Panc1 (cell line): ENCODE measurements around the gene EYS. TPM values are rescaled to one million over a fixed set of nuclear protein-coding genes. Genes with fewer than 3 reads are reported as not detected.
"Not testable (repeated sequence)": the region's sequence is repeated elsewhere in the genome, so short reads cannot be mapped to it uniquely, and the experiment has no call there.

Experiments
- ATAC-seq: fragments of 200-7000 bp; cut with Tn5 transposase; 2 replicates; pipeline ENCODE4 v1.9.1; 2020; ENCODE audit warnings: mild to moderate bottlenecking, moderate library complexity
- BruUV-seq: library from RNA; stranded (reverse); fragments of 400-500 nt; replicated peaks from 2 replicates; lab custom pipeline; 2021; lab: Mats Ljungman, UMichigan
- CTCF ChIA-PET: fragments of 300-600 bp; sonication (Branson Sonifier 250); formaldehyde crosslinking; loops from one replicate; lab custom pipeline; 2022; ENCODE audit warnings: antibody characterized with exemption; lab: Charles Lee
- POLR2A ChIA-PET: fragments of 300-600 bp; sonication (Branson Sonifier 250); formaldehyde crosslinking; loops from one replicate; lab custom pipeline; 2022; ENCODE audit warnings: antibody characterized with exemption; lab: Charles Lee
- DNase-seq: peaks from one replicate; pipeline ENCODE4 v3.0.0-alpha.2; 2010; ENCODE audit warnings: low read depth, low spot score
- H3K27ac ChIP-seq: 2 replicates; pipeline ENCODE4 v1.5.1; 2011; ENCODE audit warnings: mild to moderate bottlenecking, low read length, inconsistent platforms
- H3K27me3 ChIP-seq: fragments of 200-500 bp; sonication (Bioruptor generic); 2 replicates; pipeline ENCODE4 v1.6.0; 2014; ENCODE audit warnings: low read length, inconsistent platforms; ENCODE audit not compliant: control insufficient read depth, insufficient read depth
- H3K36me3 ChIP-seq: fragments of 200-500 bp; sonication (Bioruptor generic); 2 replicates; pipeline ENCODE4 v1.5.1; 2014; ENCODE audit warnings: inconsistent platforms, mild to moderate bottlenecking, low read length, moderate library complexity; ENCODE audit not compliant: control insufficient read depth, insufficient read depth
- H3K4me1 ChIP-seq: 2 replicates; pipeline ENCODE4 v1.5.1; 2011; ENCODE audit warnings: inconsistent platforms, mild to moderate bottlenecking, low read length, moderate library complexity; ENCODE audit not compliant: control insufficient read depth, insufficient read depth
- H3K4me3 ChIP-seq, 2 experiments: 2 replicates each; pipeline ENCODE4 v1.5.1; 2011 to 2012; ENCODE audit warnings: low read depth in 2 of 2, low read length in 2 of 2, mild to moderate bottlenecking in 2 of 2, inconsistent platforms in 1 of 2, moderate library complexity in 1 of 2
- H3K9me3 ChIP-seq: fragments of 200-500 bp; sonication (Bioruptor generic); 2 replicates; pipeline ENCODE4 v1.5.1; 2014; ENCODE audit warnings: low read depth, mild to moderate bottlenecking, inconsistent platforms, low read length, moderate library complexity; ENCODE audit not compliant: control insufficient read depth, insufficient read depth
- CTCF ChIP-seq: fragments of 450-650 bp; IDR thresholded peaks from 2 replicates; pipeline ENCODE4 v1.5.1; 2017; ENCODE audit warnings: mild to moderate bottlenecking
- in situ Hi-C: cut with HindIII; loops from 2 replicates; pipeline ENCODE4 v1.10.0; 2016; ENCODE audit warnings: low sequenced_read_pairs, low pct_unique_long_range_greater_than_20kb
- intact Hi-C: fragments of 100-400 bp; cut with micrococcal nuclease; formaldehyde crosslinking; loops from one replicate; pipeline ENCODE4 v1.10.0; 2022; ENCODE audit not compliant: unreplicated experiment
- total RNA-seq: library from RNA; stranded (reverse); gene quantifications from one replicate; pipeline ENCODE4 v1.2.1, GENCODE V29; 2021; ENCODE audit not compliant: unreplicated experiment
- TF ChIP-seq, protein P1 (sequence below), 2 experiments: IDR thresholded peaks; 2 replicates each; pipeline ENCODE4 v1.6.1; 2011 to 2012; ENCODE audit warnings: low read depth in 2 of 2, control low read depth in 1 of 2, low read length in 1 of 2, mild to moderate bottlenecking in 1 of 2, moderate library complexity in 1 of 2; ENCODE audit not compliant: insufficient read depth in 1 of 2

The EYS gene
- total RNA-seq, 1 experiment from 2014 or later, result not detected

DNA sequence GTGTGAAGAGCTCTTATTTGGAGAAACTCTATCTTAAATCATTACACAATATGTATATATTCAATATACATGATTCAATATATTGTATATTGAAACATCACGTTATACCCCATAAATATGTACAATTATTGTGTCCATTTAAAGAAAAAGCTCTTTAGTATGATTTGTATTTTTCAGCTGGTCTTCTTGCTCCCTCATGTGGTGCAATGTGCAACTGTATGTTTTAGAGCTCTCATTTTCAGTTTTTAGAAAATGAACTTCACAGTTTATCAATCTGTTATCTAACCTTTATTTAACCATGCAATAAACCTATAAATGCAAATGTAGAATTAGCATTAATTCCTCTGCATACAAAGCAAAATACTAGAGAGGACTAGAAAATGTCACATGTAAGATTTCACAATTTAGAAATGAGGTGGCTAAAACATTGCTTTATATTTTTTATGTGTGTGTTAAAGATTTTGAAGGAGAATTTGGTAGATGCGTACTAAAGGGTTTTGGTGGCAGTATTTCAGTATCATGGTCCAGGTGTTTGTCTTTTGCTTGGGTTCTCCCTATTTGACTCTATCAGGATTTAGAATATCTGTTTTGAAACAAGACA is 1904.3 kb downstream of the EYS start:
- Histone ChIP-seq H3K9me3 (no peaks in the 10 kb centered on the region), H3K4me3 (no peak overlapping the region), H3K27ac (no peak overlapping the region), H3K4me1 (no peaks in the 10 kb centered on the region), H3K36me3 (no peaks in the 10 kb centered on the region), H3K27me3 (no peaks in the 10 kb centered on the region)
- POLR2A ChIA-PET, result interaction anchor here (0.7 kb wide), 1 partner anchor 821 kb away, joined by 3 read pairs; no protein-coding TSS in a partner anchor
- DNase-seq (no peak), ATAC-seq (no peak)
- CTCF ChIA-PET, result interaction anchor here (0.5 to 1.1 kb wide), 8 partner anchors 14 to 1499 kb away, joined by 3 to 4 read pairs (median 4); no protein-coding TSS in a partner anchor
- TF ChIP-seq CTCF, result peak; percentile 59; the same call in 1 of the 2 replicates
- TF ChIP-seq, protein P1, sequence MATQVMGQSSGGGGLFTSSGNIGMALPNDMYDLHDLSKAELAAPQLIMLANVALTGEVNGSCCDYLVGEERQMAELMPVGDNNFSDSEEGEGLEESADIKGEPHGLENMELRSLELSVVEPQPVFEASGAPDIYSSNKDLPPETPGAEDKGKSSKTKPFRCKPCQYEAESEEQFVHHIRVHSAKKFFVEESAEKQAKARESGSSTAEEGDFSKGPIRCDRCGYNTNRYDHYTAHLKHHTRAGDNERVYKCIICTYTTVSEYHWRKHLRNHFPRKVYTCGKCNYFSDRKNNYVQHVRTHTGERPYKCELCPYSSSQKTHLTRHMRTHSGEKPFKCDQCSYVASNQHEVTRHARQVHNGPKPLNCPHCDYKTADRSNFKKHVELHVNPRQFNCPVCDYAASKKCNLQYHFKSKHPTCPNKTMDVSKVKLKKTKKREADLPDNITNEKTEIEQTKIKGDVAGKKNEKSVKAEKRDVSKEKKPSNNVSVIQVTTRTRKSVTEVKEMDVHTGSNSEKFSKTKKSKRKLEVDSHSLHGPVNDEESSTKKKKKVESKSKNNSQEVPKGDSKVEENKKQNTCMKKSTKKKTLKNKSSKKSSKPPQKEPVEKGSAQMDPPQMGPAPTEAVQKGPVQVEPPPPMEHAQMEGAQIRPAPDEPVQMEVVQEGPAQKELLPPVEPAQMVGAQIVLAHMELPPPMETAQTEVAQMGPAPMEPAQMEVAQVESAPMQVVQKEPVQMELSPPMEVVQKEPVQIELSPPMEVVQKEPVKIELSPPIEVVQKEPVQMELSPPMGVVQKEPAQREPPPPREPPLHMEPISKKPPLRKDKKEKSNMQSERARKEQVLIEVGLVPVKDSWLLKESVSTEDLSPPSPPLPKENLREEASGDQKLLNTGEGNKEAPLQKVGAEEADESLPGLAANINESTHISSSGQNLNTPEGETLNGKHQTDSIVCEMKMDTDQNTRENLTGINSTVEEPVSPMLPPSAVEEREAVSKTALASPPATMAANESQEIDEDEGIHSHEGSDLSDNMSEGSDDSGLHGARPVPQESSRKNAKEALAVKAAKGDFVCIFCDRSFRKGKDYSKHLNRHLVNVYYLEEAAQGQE (IDR thresholded peaks at IDR 0.05; ENCODE audit: insufficient read depth in 1 of 2, low read depth in 2 of 2, low read length in 1 of 2), result no peak
- in situ Hi-C loops, result no loop called here
- no TSS peak for BruUV-seq
- intact Hi-C loops, result no loop called here

- H3K27me3 ChIP-seq, POLR2A ChIA-PET, in situ Hi-C loops, DNase-seq, H3K27ac ChIP-seq, ATAC-seq, intact Hi-C loops, CTCF ChIA-PET, H3K9me3 ChIP-seq, BruUV-seq, H3K36me3 ChIP-seq, H3K4me1 ChIP-seq, H3K4me3 ChIP-seq: not testable (repeated sequence)
Observed at GRCh38 chr6:63800386-63800785, 1906.6 kb downstream of the EYS start.

GRCh38 chr6:63799813-63800212 is 1907.2 kb downstream of the EYS start:
- ChIA-PET CTCF (no interaction called here), POLR2A (no interaction called here)
- DNase-seq (no peak), ATAC-seq (no peak)
- no peak overlapping the region for H3K27ac ChIP-seq
- no peak overlapping the region for H3K4me3 ChIP-seq
- no peak for TF ChIP-seq CTCF
- TF ChIP-seq, protein P1 (IDR thresholded peaks at IDR 0.05; ENCODE audit: insufficient read depth in 1 of 2, low read depth in 2 of 2, low read length in 1 of 2), result no peak
- H3K4me1 ChIP-seq, result no peaks in the 10 kb centered on the region
- peaks cover 4% of the 10 kb centered on the region; the same call in 1 of the 2 replicates for H3K27me3 ChIP-seq
- in situ Hi-C loops (no loop called here), intact Hi-C loops (no loop called here)
- no peaks in the 10 kb centered on the region for H3K36me3 ChIP-seq
- no TSS peak for BruUV-seq
- no peaks in the 10 kb centered on the region for H3K9me3 ChIP-seq
